HT-29 (cell line): Measurements from ENCODE around the gene TMEM135. TPM values are rescaled to one million over a fixed set of nuclear protein-coding genes. Genes with fewer than 3 reads are reported as not detected.
"Not testable (repeated sequence)": the region's sequence is repeated elsewhere in the genome, so short reads cannot be mapped to it uniquely, and the experiment has no call there.

Experiments used
- DNase-seq: peaks from one replicate; pipeline ENCODE4 v3.0.0-alpha.2; 2015; ENCODE audit warnings: low spot score
- total RNA-seq: library from RNA; depleted of rRNA; stranded (reverse); fragments of >200 nt; shearing (Covaris generic); gene quantifications from 2 replicates; pipeline ENCODE4 v1.2.3, GENCODE V29; 2014

Gene TMEM135
- total RNA-seq, 1 experiment from 2014 or later = 9.9 TPM

DNA sequence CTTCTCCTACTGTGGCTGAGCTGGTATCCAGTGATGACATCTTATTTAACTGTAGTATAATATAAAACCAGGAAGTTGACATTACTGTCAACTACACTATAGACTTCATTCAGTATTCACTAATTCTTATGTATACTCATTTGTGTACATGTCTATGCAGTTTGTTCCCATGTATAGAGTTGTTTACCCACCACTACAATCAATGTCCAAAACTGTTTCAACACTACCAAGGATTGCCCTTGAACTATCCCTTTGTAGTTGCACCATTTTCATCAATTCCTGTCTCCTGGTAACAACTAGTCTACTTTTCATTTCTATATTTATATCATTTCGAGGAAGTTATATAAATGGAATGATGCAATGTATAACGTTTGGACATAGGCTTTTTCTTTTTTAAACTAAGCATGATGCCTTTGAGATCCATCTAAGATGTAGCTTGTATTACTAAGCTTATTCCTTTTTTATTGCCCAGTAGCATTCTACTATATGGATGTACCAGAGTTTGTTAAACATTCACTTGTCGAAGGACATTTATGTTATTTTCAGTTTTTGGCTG, 39.2 kb downstream of the TMEM135 start:
- DNase-seq = no peak

DNA sequence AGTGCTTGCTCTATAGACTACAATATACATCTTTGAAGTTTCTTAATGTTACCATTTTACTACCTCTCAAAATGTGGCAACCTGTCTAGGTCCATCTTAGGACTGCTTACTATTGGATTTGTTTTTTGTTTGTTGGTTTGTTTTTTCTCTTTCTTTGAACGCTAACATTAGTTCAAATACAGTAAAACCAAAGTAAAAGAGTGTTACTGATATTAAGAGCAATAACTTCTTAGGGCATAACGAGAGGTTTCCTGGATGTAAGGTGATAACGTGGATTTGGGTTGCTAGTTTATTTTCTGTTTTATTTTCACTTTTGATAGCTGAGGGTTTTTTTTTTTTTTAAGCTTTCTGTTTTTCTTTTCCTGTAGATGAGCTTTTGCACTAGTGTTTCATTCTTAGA, 43.6 kb downstream of the TMEM135 start:
- no peak for DNase-seq

DNA sequence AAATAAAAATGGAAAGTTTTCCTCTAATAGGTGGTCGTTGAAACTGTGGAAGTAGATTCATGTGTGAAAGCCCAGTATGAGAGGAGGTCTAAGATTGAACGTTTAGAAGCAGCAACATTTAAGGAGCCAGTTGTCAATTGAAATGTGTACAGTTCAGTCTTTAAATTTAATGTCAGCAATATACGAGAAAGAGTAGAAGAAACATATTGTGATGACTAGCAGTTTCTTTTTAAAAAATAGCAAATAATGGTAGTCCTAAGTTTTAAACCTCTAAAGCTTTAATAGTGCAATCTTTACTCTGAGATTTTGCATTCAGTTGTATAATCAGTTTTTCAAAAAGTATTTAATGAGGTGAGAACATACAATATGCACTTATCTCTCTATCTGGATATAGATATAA, 44.9 kb downstream of the TMEM135 start:
- DNase-seq = no peak

DNA sequence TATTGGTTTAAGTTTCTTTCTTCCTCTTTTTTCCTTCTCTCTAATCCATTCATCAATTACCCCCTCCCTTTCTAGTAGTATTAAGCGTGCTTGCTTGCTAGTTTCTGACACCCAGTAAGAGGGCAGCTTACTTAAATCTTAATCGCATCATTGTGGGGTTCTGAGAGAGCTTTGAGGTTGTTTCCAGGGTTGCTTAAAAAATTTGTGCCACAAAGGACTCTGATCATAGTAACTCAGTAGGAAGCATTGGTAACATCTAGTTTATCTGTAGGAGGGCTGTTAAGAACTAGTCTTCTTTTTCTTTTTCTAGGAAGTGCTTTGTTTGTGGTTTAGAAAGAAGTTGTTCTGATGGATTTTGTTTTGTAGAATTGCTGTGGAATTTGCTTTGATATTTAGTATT, 45.3 kb downstream of the TMEM135 start:
- no peak for DNase-seq

DNA sequence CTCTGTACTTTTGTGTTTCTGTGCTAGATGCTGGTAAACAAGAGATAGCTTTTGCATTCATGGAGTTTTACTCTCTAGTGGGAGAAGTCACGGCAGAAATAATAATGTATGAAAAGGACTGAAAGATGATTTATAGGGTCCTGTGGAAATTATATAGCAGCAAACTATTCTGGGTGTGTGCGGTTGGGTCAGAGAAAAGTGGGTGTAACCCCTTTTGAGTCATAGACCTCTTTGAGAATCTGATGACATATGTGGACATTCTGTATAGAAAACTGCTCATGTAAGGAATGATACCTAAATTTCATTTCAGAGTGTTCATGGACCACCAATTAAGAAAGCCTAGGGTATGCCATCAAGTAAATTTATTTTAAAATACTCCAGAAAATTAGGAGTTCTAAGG, 54.4 kb downstream of the TMEM135 start:
- no peak for DNase-seq

DNA sequence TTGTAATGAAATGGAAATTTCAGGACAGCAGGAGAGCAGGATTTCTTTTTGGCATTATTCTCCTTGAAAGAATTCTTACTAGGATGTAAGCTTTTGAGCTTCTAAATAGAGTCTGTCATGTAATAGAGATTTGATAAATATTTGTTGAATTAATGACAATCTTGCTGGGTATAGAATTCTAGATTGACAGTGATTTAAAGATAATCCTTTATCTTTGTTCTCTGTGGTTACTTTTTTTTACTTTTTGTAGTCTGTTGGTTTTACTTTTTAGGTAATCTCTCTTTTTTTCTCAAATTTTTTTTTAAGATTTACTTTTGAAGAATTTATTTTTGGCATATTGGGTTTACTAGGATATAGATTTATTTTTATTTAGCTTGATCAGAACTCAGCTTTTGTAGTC, 54.8 kb downstream of the TMEM135 start:
- no peak for DNase-seq

DNA sequence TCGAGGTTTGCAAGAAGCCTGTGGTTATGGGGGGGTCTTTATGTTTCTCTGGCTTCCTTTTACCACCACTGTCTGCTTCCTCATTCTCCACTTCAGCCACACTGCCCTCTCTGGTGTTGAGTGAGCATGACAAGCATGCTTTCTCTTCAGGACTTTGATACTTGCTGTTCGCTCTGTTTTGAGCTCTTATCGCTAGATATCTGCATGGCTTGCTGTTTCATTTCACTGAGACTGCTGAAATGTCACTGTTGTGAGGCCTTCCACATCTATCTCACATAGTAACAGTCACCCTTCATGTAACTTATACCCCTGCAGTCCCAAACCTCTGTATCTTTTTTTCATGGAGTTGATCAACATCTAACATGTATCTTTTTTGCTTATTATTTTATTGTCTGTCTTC, 59.8 kb downstream of the TMEM135 start:
- peak; percentile 79 for DNase-seq

DNA sequence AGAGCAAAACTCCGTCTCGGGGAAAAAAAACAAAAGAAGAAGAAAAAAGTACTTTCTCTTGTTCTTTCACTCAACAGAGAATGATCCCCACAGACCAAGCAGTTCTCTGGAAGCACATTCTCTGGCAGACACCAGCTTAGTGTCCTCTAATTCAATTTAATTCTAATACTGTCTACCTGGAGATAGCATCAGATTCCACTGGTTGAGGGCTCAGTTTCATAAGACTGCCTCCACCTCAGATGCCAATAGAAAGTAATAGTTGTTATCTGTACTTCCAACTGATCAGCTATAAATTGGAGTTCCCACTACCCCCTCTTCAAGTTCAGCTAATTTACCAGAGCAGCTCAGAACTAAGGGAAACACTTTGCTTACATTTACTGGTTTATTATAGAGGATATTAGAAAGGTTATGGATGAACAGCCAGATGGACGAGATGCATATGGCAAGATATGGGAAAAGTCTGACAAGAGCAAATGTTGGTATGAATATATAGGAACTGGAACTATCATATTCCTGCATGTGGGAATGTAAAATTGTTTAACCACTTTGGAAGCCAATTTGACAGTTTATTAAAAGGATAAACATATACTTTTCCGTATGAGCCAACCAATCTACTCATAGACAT, 64.3 kb downstream of the TMEM135 start:
- no peak for DNase-seq

DNA sequence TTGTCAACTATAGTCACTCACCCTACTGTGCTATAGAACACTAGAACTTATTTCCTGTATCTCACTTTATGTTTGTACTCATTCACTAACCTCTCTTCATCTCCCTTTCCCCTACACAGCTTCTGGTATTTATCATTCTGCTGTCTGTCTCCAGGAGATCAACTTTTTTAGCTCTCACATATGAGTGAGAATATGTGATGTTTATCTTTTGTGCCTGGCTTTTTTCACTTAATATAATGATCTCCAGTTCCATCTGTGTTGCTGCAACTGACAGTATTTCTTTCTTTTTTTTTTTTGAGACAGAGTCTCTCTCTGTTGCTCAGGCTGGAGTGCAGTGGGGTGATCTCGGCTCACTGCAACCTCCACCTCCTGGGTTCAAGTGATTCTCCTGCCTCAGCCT, 68.1 kb downstream of the TMEM135 start:
- not testable (repeated sequence) for DNase-seq

DNA sequence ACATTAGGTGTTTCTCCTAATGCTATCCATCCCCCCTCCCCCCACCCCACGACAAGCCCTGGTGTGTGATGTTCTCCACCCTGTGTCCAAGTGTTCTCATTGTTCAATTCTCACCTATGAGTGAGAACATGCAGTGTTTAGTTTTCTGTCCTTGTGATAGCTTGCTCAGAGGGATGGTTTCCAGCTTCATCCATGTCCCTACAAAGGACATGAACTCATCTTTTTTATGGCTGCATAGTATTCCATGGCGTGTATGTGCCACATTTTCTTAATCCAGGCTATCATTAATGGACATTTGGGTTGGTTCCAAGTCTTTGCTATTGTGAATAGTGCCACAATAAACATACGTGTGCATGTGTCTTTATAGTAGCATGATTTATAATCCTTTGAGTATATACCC, 69.6 kb downstream of the TMEM135 start:
- not testable (repeated sequence) for DNase-seq

DNA sequence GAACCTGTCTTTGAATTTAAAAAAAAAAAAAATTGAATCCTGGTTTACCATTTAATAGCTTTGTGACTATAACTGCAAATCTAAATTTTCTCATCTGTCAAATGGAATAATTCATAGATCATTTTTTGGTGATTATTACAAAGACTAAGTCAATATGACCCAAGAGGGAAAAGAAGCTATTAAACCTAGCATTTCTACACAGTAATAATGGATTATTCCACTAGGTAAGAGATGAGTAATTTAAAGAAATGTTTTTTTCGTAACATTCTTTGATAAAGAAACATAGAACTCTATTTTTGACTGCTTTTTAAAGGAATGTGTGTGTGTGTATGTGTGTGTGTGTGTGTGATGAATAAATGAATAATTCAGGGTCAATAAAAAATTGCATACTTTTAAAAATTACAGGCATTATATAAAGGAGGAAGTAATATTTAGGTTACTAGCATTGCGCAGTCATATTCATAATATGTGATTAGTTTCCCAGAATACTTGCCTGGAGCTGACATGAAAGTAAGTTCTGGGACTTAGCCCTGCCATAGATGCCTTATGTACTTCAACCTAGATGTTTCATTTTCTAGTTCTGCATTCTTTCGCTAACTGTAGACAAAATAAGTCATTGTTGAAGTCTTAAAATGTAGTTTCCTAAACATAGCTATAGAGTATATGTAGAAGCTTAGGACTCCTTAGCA, 72.9 kb downstream of the TMEM135 start:
- no peak for DNase-seq

DNA sequence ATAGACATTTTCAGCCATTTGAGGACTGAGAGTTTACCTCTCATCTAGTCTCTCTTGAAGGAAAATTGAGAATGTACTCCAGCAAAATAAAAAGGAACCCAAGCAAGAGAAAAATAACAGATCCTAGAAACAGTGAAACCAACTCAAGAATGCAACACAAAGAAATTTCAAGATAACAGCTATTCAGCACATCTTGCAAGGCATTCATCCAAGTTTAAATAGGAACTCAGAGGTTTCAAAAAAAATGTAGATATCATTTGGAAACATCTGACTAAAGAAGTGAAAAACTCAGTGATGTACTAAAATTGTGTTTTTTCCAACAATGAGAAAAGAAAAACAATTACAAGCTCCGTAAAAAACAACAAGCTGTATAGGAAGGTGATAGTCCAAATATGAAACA, 76.4 kb downstream of the TMEM135 start:
- DNase-seq = no peak

DNA sequence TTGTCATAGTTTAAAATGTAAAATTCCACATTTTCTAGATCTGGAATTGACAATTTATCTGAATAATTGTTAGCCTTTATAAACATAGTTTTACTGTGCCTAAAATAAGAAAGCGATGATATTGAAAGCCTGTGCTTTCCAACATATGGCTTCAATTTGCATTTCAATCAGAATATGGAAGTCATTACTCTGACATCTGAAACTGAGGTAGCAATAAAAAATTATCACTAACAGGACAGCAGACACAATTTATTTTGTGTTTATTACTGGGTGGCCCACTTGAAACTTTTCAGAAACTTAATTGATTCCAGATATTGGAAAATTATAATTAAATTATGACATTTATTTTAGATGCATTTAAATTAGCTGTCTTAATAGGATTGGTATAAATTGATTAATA, 78.5 kb downstream of the TMEM135 start:
- DNase-seq = no peak

DNA sequence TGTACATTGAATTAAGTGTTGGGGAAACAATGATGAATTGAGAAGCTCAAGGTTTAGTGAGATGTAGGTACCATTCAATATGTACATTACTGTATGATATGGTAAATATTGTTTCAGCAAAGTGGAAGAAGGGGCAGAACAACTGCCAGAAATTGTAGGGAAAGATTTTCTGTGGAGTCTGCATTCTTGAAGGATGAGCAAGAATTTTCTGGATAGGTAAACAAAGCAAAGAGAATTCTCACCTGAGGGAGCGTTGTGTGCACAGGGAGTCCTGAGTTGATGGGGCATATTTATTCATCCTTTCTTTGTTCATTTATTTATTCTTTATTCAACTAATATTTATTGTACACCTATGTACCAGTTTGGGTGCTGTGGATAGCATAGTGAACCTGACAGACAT, 83.2 kb downstream of the TMEM135 start:
- no peak for DNase-seq

DNA sequence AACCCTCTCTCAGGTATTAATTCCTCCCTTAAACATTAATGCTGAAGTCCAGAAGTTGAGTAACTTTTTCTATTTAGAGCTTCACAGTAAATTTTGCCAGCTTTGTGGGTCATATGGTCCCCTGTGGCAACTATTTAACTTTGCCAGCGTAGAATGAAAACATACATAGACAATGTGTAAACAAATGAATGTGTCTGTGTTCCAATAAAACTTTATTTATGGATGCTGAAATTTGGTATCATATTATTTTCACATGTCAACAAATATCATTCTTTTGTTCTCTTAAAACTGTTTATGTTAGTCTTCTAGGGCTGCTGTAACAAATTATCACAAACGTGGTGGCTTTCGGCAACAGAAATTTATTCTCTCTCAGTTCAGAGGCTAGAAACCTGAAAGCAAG, 85.1 kb downstream of the TMEM135 start:
- no peak for DNase-seq

DNA sequence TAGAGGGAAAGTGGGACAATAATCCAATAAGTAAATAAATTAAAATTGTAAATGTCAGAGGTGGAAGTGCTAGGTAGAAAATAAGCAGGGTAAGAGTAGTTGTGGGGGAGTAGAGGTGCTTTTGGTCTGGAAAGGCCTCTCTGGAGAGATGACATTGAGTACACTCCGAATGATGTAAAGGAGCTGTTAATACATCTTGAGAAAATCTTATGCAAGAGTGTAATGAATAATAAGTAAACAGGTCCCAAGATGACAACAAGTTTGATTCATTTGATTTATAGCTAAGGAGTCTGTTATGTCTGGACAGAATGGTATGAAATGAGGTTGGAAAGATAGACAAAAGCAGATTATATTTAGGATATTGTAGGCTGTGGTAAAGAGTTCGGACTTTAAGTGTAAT, 87.5 kb downstream of the TMEM135 start:
- no peak for DNase-seq

DNA sequence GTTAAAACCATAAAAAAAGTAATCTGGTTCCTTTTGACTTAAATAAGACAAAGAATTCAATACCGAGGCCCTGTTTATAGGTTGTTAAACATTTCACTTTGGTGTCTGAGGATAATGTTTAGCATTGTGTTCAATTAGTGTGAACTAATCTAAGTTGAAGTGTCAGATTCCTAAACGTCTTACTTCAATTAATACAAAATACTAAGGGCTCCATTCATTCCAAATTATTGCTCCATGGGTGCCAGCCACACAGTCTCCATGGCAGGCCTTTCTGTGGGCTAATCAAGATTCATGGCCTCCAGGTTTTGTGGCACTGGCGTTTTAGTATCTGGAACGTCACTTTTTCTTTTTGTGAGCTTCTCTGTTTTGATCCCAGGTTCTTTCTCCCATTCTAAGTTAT, 89.4 kb downstream of the TMEM135 start:
- no peak for DNase-seq

DNA sequence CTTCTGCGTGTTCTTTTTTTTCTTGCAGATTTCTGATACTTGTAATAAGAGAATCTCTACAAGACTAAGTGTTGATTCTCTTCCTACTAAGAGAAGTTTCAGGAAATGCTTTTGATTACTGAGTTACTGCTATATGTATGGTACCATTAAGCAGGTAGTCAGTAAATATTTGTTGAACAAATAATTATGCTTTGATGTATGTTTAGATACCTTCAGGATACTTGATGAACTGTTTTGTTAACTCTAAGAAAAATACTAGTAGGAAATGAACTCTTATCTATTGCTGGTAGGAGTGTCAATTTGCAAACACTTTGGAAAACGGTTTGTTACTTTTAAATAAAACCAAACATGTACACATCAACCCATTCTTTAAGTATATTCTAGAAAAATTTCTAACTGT, 90.6 kb downstream of the TMEM135 start:
- no peak for DNase-seq

DNA sequence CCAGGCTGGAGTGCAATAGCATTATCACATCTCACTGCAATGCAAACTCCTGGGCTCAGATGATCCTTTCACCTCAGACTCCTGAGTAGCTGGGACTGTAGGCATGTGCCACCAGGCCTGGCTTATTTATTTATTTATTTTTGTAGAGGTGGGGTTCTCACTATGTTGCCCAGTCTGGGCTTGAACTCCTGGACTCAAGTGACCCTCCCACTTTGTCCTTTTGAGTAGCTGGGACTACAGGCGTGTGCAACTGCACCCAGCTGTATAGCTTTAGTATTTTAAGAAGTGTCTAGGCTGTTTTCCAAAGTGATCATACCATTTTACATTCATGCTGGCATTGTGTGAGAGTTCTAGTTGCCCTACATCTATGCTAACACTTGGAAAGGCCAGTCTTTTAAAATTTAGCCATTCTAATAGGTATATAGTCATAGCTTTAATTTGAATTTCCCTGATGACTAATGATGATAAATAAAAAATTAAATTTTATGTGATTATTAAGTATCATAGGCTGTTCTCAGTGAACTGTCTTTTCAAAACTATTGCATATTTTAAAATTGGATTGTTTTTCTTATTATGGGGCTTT, 96.9 kb downstream of the TMEM135 start:
- no peak for DNase-seq

DNA sequence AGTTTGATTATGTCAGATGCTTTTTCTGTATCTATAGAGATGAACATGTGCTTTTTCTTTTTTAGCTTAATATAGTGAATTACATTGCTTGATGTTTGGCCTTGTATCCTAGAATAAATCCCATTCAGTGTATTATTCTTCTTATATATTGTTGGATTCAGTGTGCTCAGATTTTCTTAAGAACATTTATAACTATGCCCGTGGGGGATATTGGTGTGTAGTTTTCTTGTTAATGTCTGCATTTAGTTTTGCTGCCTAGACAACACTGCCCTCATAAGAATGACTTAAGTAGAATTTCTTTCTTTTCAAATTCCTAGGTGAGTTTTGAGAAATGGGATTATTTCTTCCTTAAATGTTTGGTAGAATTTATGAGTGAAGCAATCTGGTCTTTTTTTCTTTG, 98.5 kb downstream of the TMEM135 start:
- no peak for DNase-seq

DNA sequence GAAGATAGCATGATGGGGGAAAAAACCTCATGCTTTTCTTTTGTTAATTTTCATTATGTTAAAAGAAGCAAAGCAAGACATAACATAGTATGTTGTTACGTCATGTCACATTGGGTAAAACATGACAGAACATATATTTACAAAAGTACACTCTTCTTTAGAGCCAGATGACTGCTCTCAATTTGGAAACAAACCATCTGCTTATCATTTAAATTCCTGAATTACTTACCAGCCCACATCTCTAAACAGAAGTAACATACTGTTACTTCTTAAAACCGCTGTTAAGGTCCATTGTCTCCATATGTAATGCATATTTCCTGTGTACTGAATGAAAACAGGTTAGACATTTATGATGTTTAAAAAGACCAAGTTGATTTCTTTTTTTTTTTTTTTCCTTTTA, 100.0 kb downstream of the TMEM135 start:
- DNase-seq = no peak

DNA sequence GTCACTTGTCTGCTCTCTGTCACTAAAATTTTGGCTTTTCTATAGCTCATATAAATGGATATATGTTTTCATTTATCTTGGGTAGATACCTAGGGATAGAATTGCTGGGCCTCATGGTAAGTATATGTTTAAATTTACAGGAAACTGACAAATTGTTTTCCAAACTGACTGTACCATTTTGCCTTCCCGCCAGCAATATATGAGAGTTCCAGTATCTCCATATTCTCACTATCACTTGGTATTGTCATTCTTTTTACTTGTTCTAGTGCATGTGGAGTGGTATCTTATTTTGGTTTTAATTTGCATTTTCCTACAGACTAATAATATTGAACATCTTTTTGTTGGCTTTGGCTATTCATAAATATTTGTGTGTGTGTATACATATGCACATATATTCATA, 101.7 kb downstream of the TMEM135 start:
- no peak for DNase-seq

DNA sequence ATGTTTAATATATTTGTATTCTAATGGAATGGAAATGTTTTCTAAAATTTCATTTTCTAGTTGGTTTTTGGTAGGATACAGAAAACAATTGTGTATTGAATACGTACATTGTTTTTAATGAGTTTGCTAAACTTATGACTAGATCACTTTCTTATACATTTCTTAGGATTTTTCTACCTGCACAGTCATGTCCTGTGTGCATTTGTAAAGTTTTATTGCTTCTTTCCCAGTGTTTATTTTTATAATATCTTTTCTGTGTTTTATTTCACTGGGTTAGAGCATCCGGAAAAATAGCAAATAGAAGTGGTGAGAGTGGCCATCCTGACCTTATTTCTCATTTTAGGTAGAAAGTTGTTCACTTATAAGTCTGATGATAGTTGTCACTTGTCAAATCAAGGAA, 103.6 kb downstream of the TMEM135 start:
- no peak for DNase-seq
